Measurements from ENCODE around the gene BIN2.
"Not testable (repeated sequence)": the region's sequence is repeated elsewhere in the genome, so short reads cannot be mapped to it uniquely, and the experiment has no call there.

BIN2 gene

GRCh38 chr12:51343201-51343600, 19.2 kb upstream of the BIN2 start:
- DNase-seq, result no peak

GRCh38 chr12:51342416-51342815, 18.4 kb upstream of the BIN2 start:
- no peak for DNase-seq

- DNase-seq, result peak; percentile 84
These were observed 17.5 kb upstream of the BIN2 start for GRCh38 chr12:51341251-51342007.

GRCh38 chr12:51339750-51340149, 15.8 kb upstream of the BIN2 start:
- DNase-seq, result no peak

- not testable (repeated sequence) for DNase-seq
These were observed 13.4 kb upstream of the BIN2 start for GRCh38 chr12:51337336-51337735.

GRCh38 chr12:51335931-51336330, 12.0 kb upstream of the BIN2 start:
- DNase-seq, result no peak

- DNase-seq, result no peak
These were observed 10.8 kb upstream of the BIN2 start for GRCh38 chr12:51334764-51335163.

- DNase-seq, result no peak
These were observed 9.6 kb upstream of the BIN2 start for GRCh38 chr12:51333536-51333935.

- DNase-seq, result no peak
These were observed 6.2 kb upstream of the BIN2 start for GRCh38 chr12:51330186-51330585.

- DNase-seq, result no peak
These were observed 5.8 kb upstream of the BIN2 start for GRCh38 chr12:51329742-51330141.

- no peak for DNase-seq
These were observed 4.6 kb upstream of the BIN2 start for GRCh38 chr12:51328587-51328986.

GRCh38 chr12:51326698-51327439, 2.9 kb upstream of the BIN2 start:
- DNase-seq, result no peak

GRCh38 chr12:51324953-51325352, 979 bp upstream of the BIN2 start:
- DNase-seq, result no peak

GRCh38 chr12:51323317-51323960, 535 bp downstream of the BIN2 start:
- peak; percentile 73 for DNase-seq

GRCh38 chr12:51322452-51322851, 1.5 kb downstream of the BIN2 start:
- no peak for DNase-seq

- DNase-seq, result no peak
These were observed 2.1 kb downstream of the BIN2 start for GRCh38 chr12:51321882-51322281.

GRCh38 chr12:51320695-51321320, 3.2 kb downstream of the BIN2 start:
- no peak for DNase-seq

- no peak for DNase-seq
These were observed 3.7 kb downstream of the BIN2 start for GRCh38 chr12:51320311-51320694.

- DNase-seq, result no peak
These were observed 5.0 kb downstream of the BIN2 start for GRCh38 chr12:51318846-51319599.

GRCh38 chr12:51318057-51318806, 5.7 kb downstream of the BIN2 start:
- not testable (repeated sequence) for DNase-seq

- no peak for DNase-seq
These were observed 12.6 kb downstream of the BIN2 start for GRCh38 chr12:51311389-51311788.

All from activated CD8-positive, alpha-beta memory T cell treated with anti-CD3 and anti-CD28 coated beads for 24 hours (primary cell).